Measurements from ENCODE around the gene POLG.

POLG gene

DNA sequence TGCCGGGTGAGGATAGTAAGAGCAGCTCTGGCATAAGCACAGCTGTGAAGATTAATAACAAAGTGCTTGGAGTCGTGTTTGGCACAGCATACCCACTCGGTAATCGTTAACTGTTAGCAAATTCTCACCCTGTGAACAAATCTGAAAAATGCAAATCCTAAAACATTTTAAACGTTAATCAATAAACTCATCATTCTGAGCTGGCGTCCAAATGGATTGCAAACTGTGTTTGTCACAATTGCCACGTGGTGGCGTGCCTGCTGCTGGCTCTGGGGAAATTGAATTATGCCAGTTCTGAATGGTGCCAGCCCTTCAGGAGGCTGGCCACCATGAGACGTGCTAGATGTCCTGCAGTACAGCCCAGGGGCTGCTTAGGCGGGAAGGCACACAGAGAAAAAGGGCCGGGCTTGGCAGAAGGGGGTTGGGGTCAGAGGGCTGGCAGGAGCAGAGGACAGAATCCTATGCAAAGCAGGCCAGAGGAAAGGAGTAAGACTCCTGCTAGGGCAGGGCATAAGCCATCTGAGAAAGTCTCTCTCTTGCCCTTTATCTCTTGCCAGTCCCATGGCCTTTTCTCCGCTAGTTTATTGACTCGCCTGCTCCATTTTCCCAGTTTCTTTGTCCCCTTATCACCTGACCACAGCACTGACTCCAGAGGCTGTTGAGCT is 22.1 kb upstream of the POLG start:
- DNase-seq (ENCODE audit: low read depth in 2 of 2) = no peak

DNA sequence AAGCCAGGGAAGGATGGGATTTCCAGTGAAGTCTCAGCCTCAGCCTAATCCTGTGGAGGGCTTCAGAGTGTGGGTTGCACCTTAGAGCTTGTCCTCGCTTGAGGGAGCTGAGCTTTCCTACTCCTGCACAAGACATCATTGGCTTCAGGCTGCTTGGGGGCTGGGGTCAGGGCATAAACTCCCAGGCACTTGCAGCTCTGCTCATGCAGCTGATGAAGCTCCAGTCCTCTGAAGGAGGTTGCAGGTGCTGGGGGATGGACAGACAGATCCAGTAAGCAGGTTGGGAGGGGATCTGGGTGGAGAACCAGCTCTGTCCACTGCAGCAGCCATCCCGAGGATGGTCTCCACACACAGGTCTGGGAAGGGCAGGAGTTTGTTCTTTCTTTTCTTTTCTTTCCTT is 19.4 kb upstream of the POLG start:
- no peak for DNase-seq (ENCODE audit: low read depth in 2 of 2)

DNA sequence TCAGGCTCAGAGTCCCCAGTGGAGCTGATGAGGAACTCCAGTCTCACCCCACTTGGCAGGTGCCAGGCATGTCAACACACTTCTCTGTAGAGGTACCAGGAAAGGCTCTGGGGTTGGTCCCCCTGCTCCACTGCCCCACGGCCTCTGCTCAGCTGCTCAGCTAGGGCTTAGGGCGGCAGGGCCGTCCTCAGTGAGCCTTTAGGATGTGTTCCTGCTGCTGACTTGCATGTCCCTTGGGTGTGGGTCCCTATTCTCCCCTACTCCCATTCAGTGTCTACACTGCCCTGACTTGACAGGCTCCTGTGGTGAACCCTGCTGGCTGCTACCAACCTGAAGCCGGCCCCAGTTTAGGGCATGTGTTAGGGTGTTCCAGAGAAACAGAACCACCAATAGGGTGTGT is 17.9 kb upstream of the POLG start:
- DNase-seq (ENCODE audit: low read depth in 2 of 2) = no peak

DNA sequence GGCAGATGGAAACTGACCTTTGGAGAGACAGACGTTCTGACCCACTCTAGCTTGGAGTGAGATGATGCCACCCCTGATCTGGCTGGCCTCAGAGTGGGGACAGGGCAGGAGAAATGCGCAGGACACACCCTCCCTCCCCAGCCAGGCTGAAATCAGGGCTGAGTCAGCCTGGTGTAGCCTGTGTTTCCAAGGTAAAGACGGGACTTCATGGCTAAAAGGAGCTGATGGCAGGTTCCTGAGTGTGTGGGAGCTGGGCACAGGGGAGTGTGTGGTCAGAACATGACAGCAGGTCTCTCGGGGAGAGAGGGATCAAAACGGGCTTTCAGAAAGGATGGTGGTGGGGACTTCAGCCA is 14.6 kb upstream of the POLG start:
- DNase-seq (ENCODE audit: low read depth in 2 of 2) = no peak

DNA sequence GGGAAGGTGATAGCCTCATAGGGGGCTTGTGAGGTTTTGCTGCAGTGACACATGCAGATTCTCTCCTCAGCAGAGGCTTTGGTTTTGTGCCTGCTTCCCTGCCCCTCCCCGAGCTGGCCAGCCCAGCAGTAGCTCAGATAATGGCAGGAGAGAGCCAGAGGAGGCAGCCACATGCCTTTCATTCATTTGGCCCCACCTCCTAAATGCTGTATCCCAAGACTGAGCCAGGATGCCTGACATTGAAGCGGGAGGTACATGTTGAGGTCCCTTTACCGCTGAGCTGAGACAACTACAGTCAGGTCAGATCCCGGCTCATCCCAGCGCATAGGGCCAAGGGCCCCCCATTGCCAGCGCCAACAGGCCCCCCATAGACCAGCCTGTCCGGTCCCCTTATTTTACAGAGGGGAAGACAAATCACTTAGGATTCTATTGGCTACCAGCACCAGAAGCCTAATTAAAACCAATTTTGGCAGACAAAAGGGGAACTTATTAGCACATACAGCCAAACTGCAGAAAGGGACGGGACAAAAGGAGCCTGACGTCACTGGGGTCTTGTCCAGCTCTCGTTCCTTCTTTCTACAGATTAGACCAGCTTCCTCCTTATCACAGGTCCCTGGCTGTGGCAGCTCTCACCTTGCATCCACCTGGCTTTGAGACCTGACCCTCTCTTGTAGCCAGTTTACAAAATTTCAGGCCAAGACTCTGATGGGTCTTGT is 12.1 kb upstream of the POLG start:
- DNase-seq (ENCODE audit: low read depth in 2 of 2) = no peak

DNA sequence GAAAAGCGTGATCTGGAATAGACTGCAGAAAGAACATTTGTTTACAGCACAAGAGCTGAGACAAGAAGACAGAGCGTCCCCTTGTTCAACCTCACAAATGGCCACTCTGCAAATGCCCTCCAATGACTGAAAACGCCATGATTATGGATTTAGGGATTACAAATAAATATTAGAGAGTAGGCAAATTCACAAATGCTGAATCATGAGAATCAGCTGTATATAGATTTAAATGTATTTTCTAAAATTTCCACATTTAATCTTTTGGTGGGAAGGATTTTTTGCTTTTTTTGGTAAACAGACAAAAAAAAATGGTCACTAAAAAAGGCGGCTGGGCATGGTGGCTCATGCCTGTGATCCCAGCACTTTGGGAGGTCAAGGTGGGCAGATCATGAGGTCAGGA is 10.6 kb upstream of the POLG start:
- no peak for DNase-seq (ENCODE audit: low read depth in 2 of 2)

DNA sequence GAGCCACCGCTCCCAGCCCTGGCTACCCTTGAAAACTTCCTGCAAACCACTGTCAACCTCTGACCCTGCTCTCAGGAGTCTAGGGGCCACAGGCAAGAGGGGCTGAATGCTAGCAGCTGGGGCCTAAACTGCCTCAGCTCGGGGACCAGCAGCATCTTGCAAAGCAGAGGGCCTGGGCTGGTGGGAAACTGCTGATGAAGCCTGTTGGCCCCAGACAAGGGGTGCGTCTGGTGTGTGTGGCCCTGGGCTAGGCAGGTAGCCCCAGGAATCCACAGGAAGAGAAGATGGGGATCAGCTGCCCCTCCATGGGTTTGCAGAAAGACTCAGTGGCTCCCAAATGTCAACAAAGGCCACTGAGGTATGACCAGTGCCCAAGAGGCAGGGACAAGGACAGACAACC is 8.2 kb upstream of the POLG start:
- DNase-seq (ENCODE audit: low read depth in 2 of 2) = no peak

DNA sequence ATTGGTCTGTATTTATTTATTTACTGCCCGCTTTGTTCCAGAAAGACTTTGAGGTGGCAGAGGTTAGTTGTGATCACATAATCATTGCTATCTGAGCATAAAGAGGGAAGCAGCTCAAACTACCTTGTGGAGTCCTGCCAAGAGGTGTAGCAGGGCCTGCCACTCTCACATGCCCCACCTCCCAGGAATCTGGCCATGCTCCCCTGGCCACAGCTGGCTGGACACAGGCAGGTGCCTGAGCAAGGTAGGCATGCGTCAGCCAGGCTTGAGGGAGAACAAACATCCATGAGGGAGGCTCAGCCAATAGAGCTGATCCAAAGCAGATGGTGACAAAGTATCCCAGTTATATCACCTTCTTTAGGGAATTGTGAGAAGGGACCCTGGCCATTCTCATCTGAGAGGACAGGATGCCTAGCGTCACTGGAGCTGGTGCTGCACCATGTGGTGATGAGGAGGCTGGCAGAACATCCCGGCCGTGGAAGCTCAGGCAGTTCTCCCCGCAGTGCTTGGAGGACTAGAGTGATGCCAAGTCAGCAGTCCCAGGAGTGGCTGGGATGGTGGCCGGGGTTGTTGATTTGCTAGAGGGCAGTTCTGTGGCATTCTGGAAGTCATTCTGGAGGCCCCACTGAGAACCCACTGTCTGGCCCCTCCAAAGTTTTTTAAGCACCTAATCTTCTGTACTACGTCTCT is 6.8 kb upstream of the POLG start:
- no peak for DNase-seq (ENCODE audit: low read depth in 2 of 2)

DNA sequence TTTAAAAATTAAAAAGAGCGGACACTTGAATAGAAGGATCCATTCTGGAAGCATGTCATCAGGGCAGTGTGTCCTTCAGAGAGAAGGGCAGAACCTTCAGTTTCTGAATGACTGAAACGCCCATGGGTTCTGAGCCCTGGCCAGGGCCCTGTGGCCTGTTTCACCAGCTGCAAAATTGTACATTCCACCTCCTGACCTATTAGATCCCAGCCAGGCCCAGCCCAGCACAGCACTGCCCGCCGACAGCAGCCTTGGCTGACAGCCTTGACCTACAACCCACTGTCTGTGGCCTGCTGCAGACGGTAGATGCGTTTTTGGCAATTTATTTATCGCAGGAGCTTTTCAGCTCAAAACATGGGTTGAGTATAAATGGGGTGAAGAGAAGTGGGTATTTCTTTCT is 5.9 kb upstream of the POLG start:
- no peak for DNase-seq (ENCODE audit: low read depth in 2 of 2)

DNA sequence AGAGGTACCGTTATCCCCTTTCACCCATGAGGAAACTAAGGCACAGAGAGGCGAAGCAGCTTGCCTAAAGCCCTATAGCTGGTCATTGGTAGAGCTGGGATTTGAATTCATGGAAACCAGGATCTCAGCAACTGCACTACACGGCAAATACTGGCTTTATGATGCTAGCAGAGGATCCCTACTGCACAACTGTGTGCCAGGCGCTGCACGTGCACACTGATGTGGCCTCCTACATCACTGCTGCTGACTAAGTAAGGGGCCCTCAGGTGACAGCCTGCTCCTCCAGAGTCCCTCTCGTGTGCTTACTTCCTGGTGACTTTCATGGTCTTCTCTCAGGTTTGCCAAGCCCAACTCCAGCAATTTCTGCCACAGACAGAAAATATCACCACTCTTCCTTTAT is 3.4 kb upstream of the POLG start:
- DNase-seq (ENCODE audit: low read depth in 2 of 2) = no peak

DNA sequence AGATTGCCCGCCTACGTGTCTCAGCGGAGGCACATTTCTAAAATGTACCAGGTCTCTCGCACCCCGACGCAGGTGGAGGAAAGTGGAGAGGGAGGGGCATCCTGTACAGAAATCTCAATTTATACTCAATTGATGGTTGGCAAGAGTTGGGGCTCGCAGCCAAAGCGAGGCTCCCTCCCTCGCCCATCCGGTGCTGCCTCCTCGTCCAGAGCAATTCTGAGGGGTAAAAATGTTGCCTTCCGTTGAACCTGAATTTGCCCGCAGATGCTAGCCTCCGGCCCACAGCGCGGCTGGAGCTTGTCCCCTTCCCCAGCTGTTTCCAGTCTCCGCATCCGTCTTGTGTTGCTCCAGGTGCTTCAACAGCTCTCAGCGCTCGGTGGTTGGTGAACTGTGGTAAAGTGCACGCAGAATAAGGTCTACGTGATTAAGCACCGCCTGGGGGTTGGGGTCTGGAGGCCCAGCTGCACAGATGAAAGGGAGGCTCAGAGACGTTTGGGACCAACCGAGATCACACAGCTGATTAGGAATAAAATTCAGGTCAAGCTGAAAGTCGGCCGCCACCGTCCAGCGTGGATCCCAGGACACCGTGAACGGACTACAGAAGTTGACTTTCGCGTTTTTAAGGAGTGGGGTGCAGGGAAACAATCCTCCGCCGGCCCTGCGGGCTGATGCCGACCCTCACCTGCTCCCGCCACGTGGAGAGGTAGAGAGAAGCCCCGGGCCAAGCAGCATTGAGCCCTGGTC is 846 bp upstream of the POLG start:
- DNase-seq (ENCODE audit: low read depth in 2 of 2) = no peak

DNA sequence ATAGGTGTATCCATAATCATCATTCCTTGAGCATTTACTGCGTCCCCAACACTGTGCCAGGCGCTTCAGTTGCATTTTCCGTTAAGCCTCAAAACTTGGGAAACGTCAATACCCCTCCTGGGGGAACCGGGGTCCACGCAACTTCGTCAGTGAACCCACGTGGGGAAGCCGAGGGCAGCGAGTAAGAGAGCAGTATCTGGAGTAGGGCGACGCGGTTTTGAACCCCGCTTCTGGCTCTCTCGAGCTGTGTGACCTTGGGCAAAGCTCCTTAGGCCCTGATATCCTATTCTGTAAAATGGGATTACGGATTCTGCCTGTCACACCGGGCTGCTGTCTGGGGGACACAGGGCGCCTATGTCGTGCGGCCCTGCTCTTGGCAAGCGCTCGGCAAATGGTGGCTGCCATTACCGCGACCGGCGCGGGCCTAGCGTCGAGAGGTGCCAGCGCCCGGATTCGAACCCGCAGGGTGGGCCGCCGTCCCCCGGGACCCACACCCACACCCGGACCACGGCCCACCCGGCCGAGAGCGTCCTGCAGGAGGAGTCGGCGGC is 590 bp downstream of the POLG start:
- no peak for DNase-seq (ENCODE audit: low read depth in 2 of 2)

DNA sequence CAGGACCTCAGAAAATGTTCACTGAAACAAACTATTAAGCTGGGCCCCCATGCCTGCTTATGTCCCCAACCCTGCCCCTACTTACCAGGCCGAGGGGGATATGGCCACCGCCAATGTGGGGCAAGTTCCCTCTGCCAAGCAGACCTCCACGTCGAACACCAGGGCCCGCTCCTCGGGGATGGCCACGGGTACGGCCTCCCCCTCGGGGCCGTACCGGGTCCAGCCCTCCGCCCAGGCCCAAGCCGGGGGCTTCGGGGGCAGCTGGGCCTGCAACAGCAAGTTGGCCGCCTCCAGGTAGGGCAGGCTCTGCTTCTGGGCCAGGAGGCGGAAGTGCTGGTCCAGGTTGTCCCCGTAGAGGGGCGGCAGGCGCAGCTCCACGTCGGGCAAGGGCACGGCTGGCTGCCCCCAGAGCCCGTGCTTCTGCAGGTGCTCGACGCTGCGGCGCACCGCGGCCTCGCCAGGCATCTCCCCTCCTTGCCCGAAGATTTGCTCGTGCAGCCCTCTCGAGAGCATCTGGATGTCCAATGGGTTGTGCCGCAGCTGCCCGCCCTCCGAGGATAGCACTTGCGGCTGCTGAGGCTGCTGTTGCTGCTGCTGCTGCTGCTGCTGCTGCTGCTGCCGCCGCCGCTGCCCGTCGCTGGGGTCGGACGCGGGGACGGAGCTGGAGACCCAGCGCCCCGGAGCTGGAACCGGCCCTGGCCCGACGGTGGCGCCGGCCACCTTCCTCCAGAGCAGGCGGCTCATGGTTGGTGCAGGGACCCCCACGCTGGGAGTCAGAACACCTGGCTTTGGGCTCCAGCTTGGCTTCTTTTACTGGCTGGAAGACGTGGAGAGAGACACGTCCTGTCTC is 1.4 kb downstream of the POLG start:
- DNase-seq (ENCODE audit: low read depth in 2 of 2) = no peak

DNA sequence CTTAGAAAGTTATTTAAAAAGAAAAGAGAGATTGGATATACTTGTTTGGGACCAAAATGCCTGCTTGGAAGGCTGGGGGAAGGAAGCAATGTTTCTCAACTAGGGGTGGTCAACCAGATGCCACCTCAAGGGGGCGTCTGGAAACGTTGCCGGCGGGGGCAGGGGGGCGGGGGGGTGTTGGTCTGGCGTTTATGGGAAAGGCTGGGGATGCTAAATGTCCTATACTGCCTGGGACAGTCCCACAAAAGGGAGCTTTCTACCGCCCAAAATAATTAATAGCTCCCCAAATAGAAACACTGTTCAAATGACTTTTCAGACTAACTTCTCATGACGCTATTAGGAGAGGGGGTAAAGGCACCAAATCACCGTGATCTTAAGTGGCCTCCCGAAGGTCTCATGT is 2.2 kb downstream of the POLG start:
- no peak for DNase-seq (ENCODE audit: low read depth in 2 of 2)

DNA sequence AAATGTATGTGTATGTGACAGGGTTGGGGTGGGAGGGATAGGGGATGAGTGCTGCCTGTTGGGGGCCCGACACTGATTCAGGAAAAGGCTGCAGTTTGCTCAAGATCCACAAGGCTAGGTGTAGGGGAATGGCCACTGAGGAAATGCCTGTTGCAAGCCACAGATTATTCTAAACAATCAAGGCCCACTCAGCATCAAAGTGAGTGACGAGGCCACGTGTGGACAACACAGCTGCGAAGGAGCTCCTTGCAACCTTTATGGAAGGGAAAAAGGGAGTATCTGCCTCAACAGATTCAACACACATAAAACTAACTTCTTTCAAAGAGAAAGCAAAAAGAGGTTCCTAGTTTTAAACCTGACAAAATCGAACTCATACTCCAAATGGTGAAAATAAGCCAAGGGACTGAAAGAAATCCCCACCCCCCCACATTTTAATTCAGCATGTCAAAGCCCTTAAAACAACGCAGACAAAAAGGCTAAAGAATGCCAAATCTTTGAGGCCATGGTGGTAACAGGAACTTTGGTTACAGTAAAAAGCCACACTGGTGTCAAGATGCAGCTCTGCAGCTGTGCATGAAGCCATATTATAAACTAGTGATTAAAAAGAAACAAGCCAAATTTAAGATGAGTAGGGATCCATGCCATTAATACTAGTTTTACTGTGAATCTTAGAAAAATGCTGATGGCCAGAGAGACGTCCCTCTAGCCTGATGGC is 3.6 kb downstream of the POLG start:
- DNase-seq (ENCODE audit: low read depth in 2 of 2) = no peak

DNA sequence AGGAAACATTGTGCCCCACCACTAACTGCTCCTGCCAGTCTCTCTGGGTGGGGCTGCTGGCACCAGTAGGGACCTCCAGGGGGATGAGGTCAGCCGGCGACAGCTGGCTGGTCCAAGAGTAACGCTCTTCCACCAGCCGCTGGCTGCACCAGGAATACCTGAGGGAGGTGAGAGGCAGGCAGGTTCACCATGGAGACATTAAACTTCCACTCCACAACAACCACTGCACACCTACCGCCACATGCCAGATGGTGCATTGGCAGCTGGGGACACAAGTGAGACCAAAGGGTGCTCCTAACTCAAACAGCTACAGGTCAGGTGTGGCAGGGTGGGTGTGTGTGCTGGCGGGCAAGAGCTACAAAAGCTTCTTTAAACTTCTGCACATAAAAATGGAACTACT is 4.5 kb downstream of the POLG start:
- DNase-seq (ENCODE audit: low read depth in 2 of 2) = no peak

DNA sequence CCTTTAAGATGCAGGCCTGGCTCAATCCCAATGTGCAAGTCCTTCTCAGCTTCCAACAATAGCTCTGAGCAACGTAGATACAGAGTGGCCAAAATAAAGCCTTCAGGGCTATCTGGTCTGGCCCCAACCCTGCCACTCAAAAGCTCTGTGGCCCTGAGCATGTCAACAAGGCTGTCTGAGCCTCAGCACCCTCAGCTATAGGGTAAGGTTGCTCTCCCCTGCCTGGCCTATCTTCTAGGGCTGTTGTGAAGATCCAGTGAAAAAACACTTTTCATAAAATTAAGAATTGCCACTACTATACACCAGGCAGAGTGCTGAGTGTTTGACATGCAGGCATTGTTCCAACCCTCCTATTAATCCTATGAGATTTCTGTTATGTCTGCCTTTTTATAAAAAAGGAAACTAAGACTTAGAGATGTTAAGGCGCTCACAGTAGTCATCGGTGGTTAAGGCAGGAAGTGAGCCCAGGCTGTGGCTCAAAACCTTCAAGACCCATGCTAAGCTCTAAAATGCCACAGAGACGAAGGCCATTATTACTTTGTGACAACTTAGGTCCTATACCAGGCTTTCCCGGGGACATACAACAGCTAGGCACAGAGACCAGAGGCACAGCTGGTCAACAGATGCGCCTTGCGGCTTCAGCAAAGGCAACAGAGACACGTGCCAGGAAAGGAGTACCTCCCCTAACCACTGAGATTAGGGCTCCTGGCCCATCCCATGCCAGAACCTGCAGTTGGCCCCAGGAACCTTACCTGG is 5.1 kb downstream of the POLG start:
- DNase-seq (ENCODE audit: low read depth in 2 of 2) = no peak

DNA sequence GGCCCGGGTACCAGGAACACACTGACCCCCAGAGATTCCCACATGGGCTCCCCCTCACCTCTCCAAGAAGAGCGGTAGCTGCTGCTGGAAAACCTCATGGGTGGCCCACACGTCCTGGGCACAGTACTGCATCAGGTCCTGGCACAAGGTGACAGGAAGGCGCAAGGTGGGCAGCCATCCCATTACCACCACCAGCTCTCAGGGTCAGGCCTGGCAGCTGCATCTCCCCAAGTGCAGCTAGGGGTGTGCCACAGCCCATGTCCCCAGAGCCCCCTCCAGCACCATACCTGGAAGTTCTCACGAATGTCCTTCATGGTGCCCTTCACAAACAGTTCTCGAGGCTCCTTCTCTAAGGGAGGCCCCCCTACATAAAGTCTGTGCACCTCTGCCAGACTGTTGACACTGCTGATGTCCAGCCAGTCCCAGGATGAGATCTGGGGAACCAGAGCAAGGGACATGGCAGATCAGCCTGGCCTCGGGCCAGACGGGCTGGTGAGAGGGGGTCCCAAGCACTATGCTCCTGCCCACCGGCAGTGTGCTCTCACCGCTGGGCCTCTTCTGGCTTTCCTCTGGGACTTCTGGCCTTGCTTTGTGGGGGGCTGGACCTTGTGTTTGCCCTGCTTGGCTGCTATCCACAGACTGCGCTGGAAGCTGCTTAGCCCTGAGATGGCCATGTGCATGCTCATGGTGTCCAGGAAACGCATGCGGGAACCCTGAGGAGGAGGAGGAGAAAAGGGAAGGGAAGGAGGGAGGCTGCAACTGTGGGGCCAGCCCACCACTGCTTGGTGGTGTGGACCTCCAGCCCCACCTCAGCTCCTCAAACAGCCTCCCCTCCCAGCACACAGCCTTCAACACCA is 6.0 kb downstream of the POLG start:
- DNase-seq (ENCODE audit: low read depth in 2 of 2) = no peak

DNA sequence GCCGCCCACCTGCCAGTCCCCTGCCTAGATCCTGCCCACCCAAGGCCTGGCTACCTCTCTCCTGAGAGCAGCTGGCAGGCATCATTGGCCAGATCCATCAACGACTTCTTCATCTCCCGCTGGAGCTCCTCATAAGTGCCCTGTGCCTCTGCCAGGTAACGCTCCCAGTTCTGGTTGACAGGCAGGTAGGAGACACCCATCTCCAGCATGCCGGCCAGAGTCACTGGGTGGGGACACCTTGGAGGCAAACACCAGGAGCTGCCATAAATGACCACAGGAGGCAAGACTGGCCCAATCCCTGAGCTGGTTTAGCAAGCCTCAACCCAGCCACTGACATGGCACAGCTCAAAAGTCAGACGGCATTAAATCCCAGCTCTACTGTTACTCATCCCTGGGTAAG is 7.5 kb downstream of the POLG start:
- no peak for DNase-seq (ENCODE audit: low read depth in 2 of 2)

Data from stimulated activated CD8-positive, alpha-beta memory T cell treated with anti-CD3 and anti-CD28 coated beads, Interleukin-15, amount 100 ng/mL, for 48 hours (primary cell).